EL (cell line): ENCODE measurements around the gene ENKUR.
A peak's percentile ranks its signal among the peaks of the same experiment; 100 is the strongest.
"Not testable (repeated sequence)": the region's sequence is repeated elsewhere in the genome, so short reads cannot be mapped to it uniquely, and the experiment has no call there.

Experiments
- DNase-seq: peaks from one replicate; pipeline ENCODE4 v3.0.0-alpha.2; 2016

The ENKUR gene

DNA sequence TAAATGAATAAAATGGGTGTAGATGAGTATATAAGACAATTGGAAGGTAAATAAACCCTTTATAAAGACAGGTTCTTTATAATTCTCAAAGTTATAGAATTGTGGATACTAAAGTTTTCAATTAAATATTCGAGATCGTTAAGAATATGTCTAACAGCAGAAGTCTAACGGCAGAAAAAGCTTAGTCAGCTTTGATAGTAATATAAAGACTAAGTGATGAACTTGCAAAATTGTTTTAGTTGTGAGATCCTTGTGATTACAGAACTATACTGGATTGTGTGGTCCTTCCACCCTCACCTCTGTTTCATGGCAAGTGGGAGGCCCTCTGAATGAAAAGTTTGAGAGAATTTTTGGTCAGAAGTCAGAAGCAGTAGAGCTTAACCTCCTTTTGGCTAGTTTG, 2.7 kb upstream of the ENKUR start:
- no peak for DNase-seq

DNA sequence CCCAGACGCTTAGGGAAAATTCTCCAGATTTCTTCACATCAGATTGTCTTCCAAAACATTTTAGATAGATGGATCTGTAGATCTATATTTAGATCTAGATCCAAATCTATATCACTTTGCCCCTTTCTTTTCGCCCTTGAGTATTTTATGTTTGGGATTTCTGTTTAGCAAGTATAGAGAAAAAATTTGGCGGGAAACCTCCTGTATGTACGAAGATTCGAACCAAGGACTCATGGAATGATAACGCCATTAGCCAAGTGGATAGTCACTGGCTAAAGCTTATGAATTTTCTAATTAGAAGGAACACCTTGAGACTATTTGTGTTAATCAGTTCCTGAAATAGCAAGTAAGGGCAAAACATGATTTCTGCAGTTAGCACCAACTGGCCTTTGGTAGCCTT, 1.7 kb upstream of the ENKUR start:
- no peak for DNase-seq

DNA sequence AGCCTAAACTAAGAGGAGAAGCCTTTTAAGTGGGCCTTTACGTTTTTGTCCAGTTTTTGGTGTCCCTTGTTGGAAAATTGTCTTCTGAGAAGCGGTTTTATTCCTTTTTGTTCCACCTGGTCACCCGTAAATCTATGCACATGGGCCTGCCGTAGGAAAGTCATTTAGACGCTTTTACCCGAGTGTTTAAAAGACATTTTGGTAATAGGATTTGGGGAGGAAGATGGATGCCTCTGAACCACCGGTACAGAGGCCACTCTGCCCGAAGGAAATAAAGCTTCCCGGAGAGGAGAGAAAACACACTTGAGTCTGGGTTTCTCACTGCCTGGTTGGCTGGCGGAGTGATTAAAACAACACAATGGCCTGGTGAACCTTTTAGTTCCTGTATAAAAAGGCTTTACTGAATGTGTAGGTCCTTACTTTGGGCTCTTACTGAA, 1.2 kb upstream of the ENKUR start:
- no peak for DNase-seq

- DNase-seq: peak; percentile 99
Measured at GRCh38 chr10:25016376-25017153, 607 bp upstream of the ENKUR start, which contains the start of gene THNSL1. THNSL1 (plus strand) TSS chr10:25016612; CDS start chr10:25023224, 6,612 bp downstream.

DNA sequence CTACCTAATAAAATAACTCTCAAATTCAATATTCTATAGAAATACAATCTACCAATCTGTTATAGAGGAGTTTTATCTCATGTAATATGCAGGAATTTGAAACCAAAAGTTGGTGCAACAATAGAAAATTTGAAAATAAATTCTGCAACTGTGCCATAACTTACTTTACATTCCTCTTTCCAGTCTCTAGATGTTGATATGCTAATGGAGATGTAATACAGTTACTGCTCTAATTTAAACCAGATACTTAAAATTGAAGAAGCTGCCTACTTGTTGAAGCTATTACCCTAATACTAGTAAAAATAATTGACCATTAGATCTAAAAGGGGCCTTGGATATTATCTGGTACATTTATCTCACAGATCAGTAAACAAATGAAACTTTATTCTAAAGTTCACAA, 1.4 kb downstream of the ENKUR start:
- DNase-seq: no peak

GRCh38 chr10:25011591-25011990, 4.4 kb downstream of the ENKUR start:
- DNase-seq: not testable (repeated sequence)

DNA sequence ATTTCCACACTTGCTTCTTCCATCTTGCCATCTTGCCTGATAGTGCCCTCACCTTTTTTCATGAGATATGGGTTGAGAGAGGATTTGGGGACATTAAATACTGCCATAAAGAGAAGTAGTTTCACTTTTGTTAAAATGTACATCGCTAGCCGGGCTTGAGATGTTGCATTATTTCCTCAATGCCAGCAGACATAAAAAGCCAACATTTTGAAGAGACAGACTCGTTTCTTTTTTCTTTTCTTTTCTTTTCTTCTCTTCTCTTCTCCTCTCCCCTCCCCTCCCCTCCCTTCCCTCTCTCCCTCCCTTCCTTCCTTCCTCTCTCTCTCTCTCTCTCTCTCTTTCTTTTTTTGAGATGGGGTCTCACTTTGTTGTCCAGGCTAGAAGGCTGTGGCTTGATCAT, 17.9 kb downstream of the ENKUR start:
- DNase-seq: no peak

DNA sequence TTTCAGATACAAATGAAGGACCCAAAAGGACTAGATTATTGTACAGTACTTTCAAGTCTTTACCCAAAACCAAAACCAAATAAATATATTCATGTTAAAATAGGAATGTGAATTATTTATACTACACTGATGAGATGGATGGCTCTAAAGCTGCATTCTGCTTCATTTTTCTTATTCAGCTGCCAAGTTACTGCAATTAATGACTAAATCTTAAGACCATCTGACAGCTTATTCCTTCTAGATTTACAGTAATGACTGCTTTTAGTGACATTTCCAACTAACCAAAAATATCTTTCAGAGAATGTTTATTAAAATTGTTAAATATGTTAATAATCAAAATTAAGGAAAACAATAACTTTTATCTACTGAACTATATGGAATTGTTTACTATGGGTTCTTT, 20.9 kb downstream of the ENKUR start:
- DNase-seq: no peak

DNA sequence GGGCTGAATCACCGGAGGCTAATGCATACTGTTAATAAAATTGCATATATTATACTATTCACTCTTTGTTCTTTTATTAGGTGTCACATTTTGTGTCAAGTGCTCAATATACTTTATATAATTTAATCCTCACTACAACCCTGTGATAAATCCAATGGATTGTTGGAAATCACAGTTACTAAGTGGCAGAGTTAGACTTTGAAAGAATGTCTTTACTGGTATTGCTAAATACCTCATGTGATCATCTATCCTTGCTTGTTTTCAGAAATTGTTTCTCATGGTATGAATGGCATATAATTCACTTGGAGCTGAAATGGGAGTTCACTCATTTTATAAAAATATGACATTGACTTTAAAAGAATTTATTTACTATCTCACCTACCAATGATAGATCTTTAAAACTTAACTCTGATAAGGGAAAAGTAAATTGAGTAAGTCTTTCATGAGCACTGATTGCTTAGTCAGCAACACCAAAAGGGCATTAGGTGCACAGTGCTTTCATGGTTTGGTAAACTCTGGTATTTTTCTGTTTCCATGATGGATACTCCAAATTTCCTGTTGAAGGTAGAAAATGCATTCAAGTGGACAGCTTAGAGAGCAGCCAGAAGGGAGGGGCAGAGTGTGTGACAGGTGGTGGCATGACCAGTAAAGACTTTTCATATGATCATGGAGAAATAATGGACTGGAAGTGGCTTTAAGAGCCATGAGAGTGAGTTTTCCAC, 22.6 kb downstream of the ENKUR start:
- DNase-seq: no peak

- DNase-seq: no peak
Measured at GRCh38 chr10:24992512-24993133, 23.3 kb downstream of the ENKUR start.

GRCh38 chr10:24991298-24991697, 24.7 kb downstream of the ENKUR start:
- DNase-seq: no peak

DNA sequence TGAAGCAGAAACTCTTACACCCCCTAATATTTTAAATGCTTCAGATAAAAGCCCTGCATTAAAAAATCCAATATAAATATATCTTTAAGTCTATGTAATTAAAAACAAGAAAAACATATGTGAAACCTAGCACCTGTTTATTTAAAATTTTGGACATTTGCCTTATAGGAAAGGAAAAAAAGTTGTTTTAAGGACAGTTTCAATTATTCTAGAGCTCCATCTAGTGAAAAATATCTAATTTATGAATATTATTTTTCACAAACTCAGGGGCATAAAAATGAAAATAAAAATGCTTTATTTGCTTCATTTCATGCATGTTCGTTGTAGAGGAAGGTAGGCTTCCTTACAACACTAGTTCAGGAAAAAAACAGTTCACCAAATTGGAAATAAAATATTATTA, 26.1 kb downstream of the ENKUR start:
- DNase-seq: no peak

- DNase-seq: no peak
Measured at GRCh38 chr10:24988831-24989640, 26.9 kb downstream of the ENKUR start.

GRCh38 chr10:24984906-24985305, 31.1 kb downstream of the ENKUR start:
- DNase-seq: no peak

GRCh38 chr10:24983946-24984345, 32.0 kb downstream of the ENKUR start:
- DNase-seq: peak; percentile 17

DNA sequence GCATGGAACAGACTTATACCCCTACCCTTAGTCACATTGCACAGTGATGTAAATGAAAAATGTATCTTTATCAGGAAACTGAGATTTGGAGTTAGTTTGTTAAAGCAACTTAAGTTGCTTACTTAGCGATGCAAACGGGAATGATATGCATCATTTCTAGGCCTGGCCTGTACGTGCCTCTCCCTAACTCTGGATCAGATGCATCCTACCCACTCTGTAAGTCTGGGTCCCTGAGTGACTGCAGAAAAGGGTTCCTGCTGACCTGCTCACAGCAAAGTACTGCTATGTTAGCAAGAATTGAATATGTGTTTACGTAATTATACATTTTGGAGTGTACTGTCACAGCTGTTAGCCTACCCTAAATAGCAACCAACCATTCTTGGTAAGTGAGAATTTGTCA, 32.8 kb downstream of the ENKUR start:
- no peak for DNase-seq

GRCh38 chr10:24982319-24983112, 33.4 kb downstream of the ENKUR start:
- no peak for DNase-seq

DNA sequence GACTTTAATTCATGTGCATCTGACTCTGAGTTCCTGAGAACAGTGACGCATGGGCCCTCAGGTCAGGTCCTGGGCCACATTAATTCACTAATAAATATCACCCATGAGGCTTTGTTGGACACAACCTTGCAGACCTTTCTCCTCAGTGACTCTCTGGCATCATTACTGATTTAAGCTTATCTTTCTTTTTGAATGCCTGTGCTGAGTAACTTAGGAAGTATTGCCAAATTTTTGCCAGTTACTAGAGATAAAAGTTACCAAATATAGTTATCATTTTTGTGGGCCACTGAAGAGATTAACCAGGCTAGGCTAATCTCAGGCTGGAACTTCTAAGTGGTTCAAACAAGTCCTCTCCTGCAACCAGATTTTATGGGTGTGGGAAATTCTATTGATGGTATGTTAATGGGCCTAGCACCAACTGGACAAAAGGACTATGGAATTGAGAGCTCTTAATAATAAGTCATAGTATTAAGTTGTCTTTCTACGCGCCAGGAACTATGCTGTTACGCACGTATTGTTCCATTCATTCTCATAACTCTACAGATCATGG, 34.7 kb downstream of the ENKUR start:
- DNase-seq: no peak

GRCh38 chr10:24979685-24980084, 36.3 kb downstream of the ENKUR start:
- DNase-seq: no peak

DNA sequence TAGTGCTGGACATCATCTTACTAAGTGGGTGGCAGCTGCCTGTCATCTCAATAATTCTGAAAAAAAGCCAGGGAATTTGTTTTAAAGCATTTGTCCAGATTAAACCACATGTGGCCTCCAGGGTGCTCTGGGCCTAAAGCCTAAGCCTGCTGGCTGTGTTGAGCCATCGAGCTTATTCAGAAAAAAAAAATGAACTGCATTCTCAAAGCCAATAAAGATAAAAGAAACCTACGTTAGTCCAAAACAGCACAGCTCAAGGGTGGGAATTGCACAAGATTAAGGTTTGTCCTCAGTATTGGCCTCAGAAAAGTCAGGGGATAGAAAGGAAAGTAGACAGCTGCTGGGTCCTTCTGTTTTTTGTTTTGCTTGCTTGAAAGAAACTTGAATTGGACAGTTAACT, 41.0 kb downstream of the ENKUR start:
- peak; percentile 50 for DNase-seq

- DNase-seq: no peak
Measured at GRCh38 chr10:24973163-24973562, 42.8 kb downstream of the ENKUR start.

DNA sequence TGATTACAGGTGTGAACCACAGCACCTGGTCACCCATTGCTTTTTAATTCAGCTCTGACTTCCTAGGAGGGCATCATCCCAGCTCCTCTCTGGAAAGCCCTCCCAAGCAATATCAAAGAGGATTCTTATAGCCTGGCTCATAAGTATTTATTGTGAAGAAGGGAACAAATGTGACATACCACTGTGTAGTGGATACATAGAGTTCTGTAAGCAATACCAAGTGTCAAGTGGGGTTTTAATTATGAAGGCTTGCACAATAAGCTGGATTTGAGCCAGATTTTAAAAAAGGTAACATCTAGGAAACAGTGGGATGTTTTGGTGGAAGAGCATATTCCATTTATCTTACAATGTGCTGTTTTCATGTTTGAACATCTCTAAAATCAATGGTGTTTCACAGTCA, 44.6 kb downstream of the ENKUR start:
- no peak for DNase-seq
